Measurements from ENCODE around the gene MIER2. TPM values are rescaled to one million over a fixed set of nuclear protein-coding genes. Genes with fewer than 3 reads are reported as not detected.

Gene MIER2
- total and polyA plus RNA-seq, 10 of the 15 experiments (the other 5 are each of a cell fraction or from before 2014, with no cell fraction given), result 0.48 to 23.6 (median 12.1) TPM

- RAD21 ChIA-PET (ENCODE audit: unreplicated experiment), result no interaction called here
- Histone ChIP-seq H3K4me3 (no peak overlapping the region), H3K9me3 (replicated peaks; ENCODE audit: control insufficient read depth, insufficient read depth, low read length) (peaks cover 5% of the 10 kb centered on the region; the same call in 2 of the 3 replicates), H3K36me3 (ENCODE audit: control insufficient read depth in 2 of 2, insufficient read depth in 2 of 2, low read length in 1 of 2) (no peaks in the 10 kb centered on the region), H3K79me2 (ENCODE audit: control insufficient read depth, insufficient read depth, low read length) (no peaks in the 10 kb centered on the region), H3K4me2 (ENCODE audit: control insufficient read depth, insufficient read depth) (no peak overlapping the region), H4K20me1 (ENCODE audit: control insufficient read depth, insufficient read depth) (no peaks in the 10 kb centered on the region), H3K27ac (ENCODE audit: control insufficient read depth, insufficient read depth) (no peak overlapping the region), H3K4me1 (ENCODE audit: control insufficient read depth, insufficient read depth, low read length) (no peaks in the 10 kb centered on the region), H2AFZ (ENCODE audit: control insufficient read depth, low read depth, low read length) (no peak overlapping the region), H3K9ac (ENCODE audit: control insufficient read depth, insufficient read depth, low read length) (no peak overlapping the region), H3K27me3 (replicated peaks in 1 of 2; ENCODE audit: control insufficient read depth in 2 of 2, insufficient read depth in 2 of 2, low read length in 1 of 2) (no peaks in the 10 kb centered on the region)
- no TSS peak for BruUV-seq (replicated peaks)
- ATAC-seq (no peak), DNase-seq (ENCODE audit: low read depth, low spot score) (no peak), FAIRE-seq (no peak)
- CTCF ChIA-PET, result no interaction called here
- intact Hi-C loops (cut with micrococcal nuclease; ENCODE audit: unreplicated experiment) (no loop called here), in situ Hi-C loops (cut with MboI) (no loop called here)
- POLR2A ChIA-PET, result no interaction called here
- SMC1A ChIA-PET (ENCODE audit: uncharacterized antibody, unreplicated experiment), result no interaction called here
- 72% methylated on average over 26 of the region's 30 CpGs for WGBS (ENCODE audit: insufficient coverage, insufficient replicate concordance, low lambda C conversion rate, missing lambda C conversion rate)
- TF ChIP-seq USF2 (IDR thresholded peaks at IDR 0.05; ENCODE audit: borderline replicate concordance, low read depth, low read length), result no peak
- no peak for TF ChIP-seq NR2C2 (IDR thresholded peaks at IDR 0.05; ENCODE audit: borderline replicate concordance, control insufficient read depth, insufficient read length, low read depth)
- no peak for TF ChIP-seq POLR2AphosphoS5 (IDR thresholded peaks at IDR 0.05; ENCODE audit: low read length)
- TF ChIP-seq HDAC6 (IDR thresholded peaks at IDR 0.05; ENCODE audit: unreplicated experiment), result no peak
- no peak for TF ChIP-seq RAD21 (IDR thresholded peaks at IDR 0.05; ENCODE audit: insufficient read depth, low read depth, low read length)
- TF ChIP-seq TBL1XR1 (IDR thresholded peaks at IDR 0.05; ENCODE audit: low read depth, low read length), result no peak
- no peak for TF ChIP-seq ZNF207 (IDR thresholded peaks at IDR 0.05; ENCODE audit: borderline replicate concordance)
- no peak for TF ChIP-seq USF1 (IDR thresholded peaks at IDR 0.05; ENCODE audit: borderline replicate concordance, extremely low read length, insufficient read depth, low read depth, low read length)
- no peak for TF ChIP-seq BRCA1 (IDR thresholded peaks at IDR 0.05; ENCODE audit: low read depth, low read length)
- no peak for TF ChIP-seq ZBTB11 (CRISPR knock-in tag; IDR thresholded peaks at IDR 0.05)
- TF ChIP-seq PRDM15 (CRISPR knock-in tag; IDR thresholded peaks at IDR 0.05), result no peak
Measured at GRCh38 chr19:391726-392374, 47.3 kb upstream of the MIER2 start.

All from GM12878 (cell line).